GM12873 (cell line): ENCODE results near the gene CNTN1.

Experiments used
- CTCF ChIP-seq: IDR thresholded peaks from 2 replicates; pipeline ENCODE4 v1.5.1; 2012; ENCODE audit warnings: low read depth, mild to moderate bottlenecking, moderate library complexity, low read length, control low read depth; ENCODE audit not compliant: insufficient read depth; ENCODE audit errors: missing control alignments

The CNTN1 gene

GRCh38 chr12:40889329-40889728, 197.1 kb downstream of the CNTN1 start:
- TF ChIP-seq CTCF, result no peak

GRCh38 chr12:40892528-40892927, 200.3 kb downstream of the CNTN1 start:
- TF ChIP-seq CTCF, result no peak

GRCh38 chr12:40898505-40898904, 206.3 kb downstream of the CNTN1 start:
- TF ChIP-seq CTCF, result no peak

GRCh38 chr12:40903040-40903439, 210.8 kb downstream of the CNTN1 start:
- TF ChIP-seq CTCF, result no peak

- TF ChIP-seq CTCF, result no peak
Observed at GRCh38 chr12:40907115-40907527, 214.9 kb downstream of the CNTN1 start.

GRCh38 chr12:40911676-40912075, 219.4 kb downstream of the CNTN1 start:
- no peak for TF ChIP-seq CTCF

GRCh38 chr12:40915172-40915571, 222.9 kb downstream of the CNTN1 start:
- TF ChIP-seq CTCF, result no peak
